ENCODE results near the gene SDK1. TPM values are rescaled to one million over a fixed set of nuclear protein-coding genes. Genes with fewer than 3 reads are reported as not detected.

The SDK1 gene
- total and polyA plus RNA-seq, 12 donors, result 1.0 to 5.3 (median 3.2) TPM

GRCh38 chr7:4174016-4174415 lies 873.0 kb downstream of the SDK1 start:
- no peaks in the 10 kb centered on the region for H3K9me3 ChIP-seq
- ATAC-seq, result no peak
- TF ChIP-seq CTCF (IDR thresholded peaks at IDR 0.05), result no peak
- DNase-seq, result no peak
- no peaks in the 10 kb centered on the region for H3K36me3 ChIP-seq
- no peaks in the 10 kb centered on the region for H3K27me3 ChIP-seq
- H3K4me3 ChIP-seq, result no peak overlapping the region
- 88 to 91% methylated on average over 8 of the region's 8 CpGs for WGBS, 2 donors
- peaks cover 0 to 3% (median 0%) of the 10 kb centered on the region in 9 donors for H3K4me1 ChIP-seq
- H3K27ac ChIP-seq, result no peak overlapping the region
- intact Hi-C loops (cut with DNase I), result no loop called here

GRCh38 chr7:4174451-4174850 lies 873.4 kb downstream of the SDK1 start:
- Histone ChIP-seq H3K4me3 (no peak overlapping the region), H3K27me3 (no peaks in the 10 kb centered on the region), H3K9me3 (no peaks in the 10 kb centered on the region), H3K36me3 (no peaks in the 10 kb centered on the region), H3K27ac (no peak overlapping the region), H3K4me1 (peaks cover 0 to 3% (median 0%) of the 10 kb centered on the region in 9 donors)
- WGBS, 2 donors, result 91 to 92% methylated on average over 11 of the region's 11 CpGs
- no peak for TF ChIP-seq CTCF (IDR thresholded peaks at IDR 0.05)
- ATAC-seq (no peak), DNase-seq (no peak)
- intact Hi-C loops (cut with DNase I), result no loop called here

- no peak overlapping the region for H3K27ac ChIP-seq
- H3K27me3 ChIP-seq, result no peaks in the 10 kb centered on the region
- TF ChIP-seq CTCF (IDR thresholded peaks at IDR 0.05), result no peak
- intact Hi-C loops (cut with DNase I), result no loop called here
- DNase-seq (no peak), ATAC-seq (no peak)
- peaks cover 0 to 3% (median 0%) of the 10 kb centered on the region in 9 donors for H3K4me1 ChIP-seq
- H3K9me3 ChIP-seq, result no peaks in the 10 kb centered on the region
- H3K36me3 ChIP-seq, result no peaks in the 10 kb centered on the region
- 95% methylated on average over 18 of the region's 18 CpGs for WGBS, 2 donors
- no peak overlapping the region for H3K4me3 ChIP-seq
Observed at GRCh38 chr7:4174884-4175283, 873.8 kb downstream of the SDK1 start.

- ATAC-seq (no peak), DNase-seq (no peak)
- no peaks in the 10 kb centered on the region for H3K9me3 ChIP-seq
- 92% methylated on average over 34 of the region's 34 CpGs for WGBS, 2 donors
- H3K27ac ChIP-seq, result no peak overlapping the region
- H3K27me3 ChIP-seq, result no peaks in the 10 kb centered on the region
- peaks cover 0 to 3% (median 0%) of the 10 kb centered on the region in 9 donors for H3K4me1 ChIP-seq
- no peak overlapping the region for H3K4me3 ChIP-seq
- intact Hi-C loops (cut with DNase I), result no loop called here
- H3K36me3 ChIP-seq, result no peaks in the 10 kb centered on the region
- no peak for TF ChIP-seq CTCF (IDR thresholded peaks at IDR 0.05)
Observed at GRCh38 chr7:4175346-4175973, 874.4 kb downstream of the SDK1 start.

Measured in heart right ventricle (tissue), 16 donors.